Astrocyte (in vitro differentiated cells and primary cell): Measurements from ENCODE around the gene CYP19A1. TPM values are rescaled to one million over a fixed set of nuclear protein-coding genes. Genes with fewer than 3 reads are reported as not detected.

Experiments used
- DNase-seq: peaks from one replicate; pipeline ENCODE4 v3.0.0-alpha.2; 2010; ENCODE audit warnings: low read depth
- FAIRE-seq: peaks from 2 replicates; lab custom pipeline; 2011; peaks lifted over from hg19 to GRCh38; lab: Jason Lieb, UNC
- H2AFZ ChIP-seq: 2 replicates; pipeline ENCODE4 v1.6.0; 2012; ENCODE audit warnings: low read depth, low read length, inconsistent platforms
- H3K27ac ChIP-seq: 2 replicates; pipeline ENCODE4 v1.5.1; 2011; ENCODE audit warnings: low read depth, low read length, inconsistent platforms
- H3K27me3 ChIP-seq: 2 replicates; pipeline ENCODE4 v1.6.0; 2011; ENCODE audit warnings: low read length, inconsistent platforms; ENCODE audit not compliant: insufficient read depth
- H3K36me3 ChIP-seq: 2 replicates; pipeline ENCODE4 v1.5.1; 2011; ENCODE audit warnings: low read length, inconsistent platforms; ENCODE audit not compliant: insufficient read depth
- H3K4me1 ChIP-seq: 2 replicates; pipeline ENCODE4 v1.5.1; 2011; ENCODE audit warnings: low read length, inconsistent platforms; ENCODE audit not compliant: insufficient read depth
- H3K4me2 ChIP-seq: 2 replicates; pipeline ENCODE4 v1.6.0; 2012; ENCODE audit warnings: low read length, inconsistent platforms
- H3K4me3 ChIP-seq: 2 replicates; pipeline ENCODE4 v1.5.1; 2011; ENCODE audit warnings: low read depth, mild to moderate bottlenecking, low read length, inconsistent platforms; ENCODE audit not compliant: insufficient read depth
- H3K79me2 ChIP-seq: 2 replicates; pipeline ENCODE4 v1.6.0; 2012; ENCODE audit warnings: mild to moderate bottlenecking, low read length, inconsistent platforms; ENCODE audit not compliant: insufficient read depth
- H3K9ac ChIP-seq: 2 replicates; pipeline ENCODE4 v1.6.0; 2012; ENCODE audit warnings: mild to moderate bottlenecking, low read length, inconsistent platforms
- H3K9me3 ChIP-seq: 2 replicates; pipeline ENCODE4 v1.5.1; 2012; ENCODE audit warnings: low read depth, mild to moderate bottlenecking, low read length, inconsistent platforms; ENCODE audit not compliant: insufficient read depth
- H4K20me1 ChIP-seq: 2 replicates; pipeline ENCODE4 v1.6.0; 2012; ENCODE audit warnings: low read length, inconsistent platforms; ENCODE audit not compliant: insufficient read depth
- H3K27ac Mint-ChIP-seq: one replicate; pipeline ENCODE4 v1.8.0; 2021; ENCODE audit warnings: mild to moderate bottlenecking, mixed read lengths; ENCODE audit not compliant: unreplicated experiment
- H3K27me3 Mint-ChIP-seq: one replicate; pipeline ENCODE4 v1.8.0; 2021; ENCODE audit warnings: low read depth, mixed read lengths; ENCODE audit not compliant: unreplicated experiment
- H3K36me3 Mint-ChIP-seq: one replicate; pipeline ENCODE4 v1.8.0; 2021; ENCODE audit warnings: low read depth, mixed read lengths; ENCODE audit not compliant: unreplicated experiment
- H3K4me1 Mint-ChIP-seq: one replicate; pipeline ENCODE4 v1.8.0; 2021; ENCODE audit warnings: low read depth, mixed read lengths; ENCODE audit not compliant: unreplicated experiment
- H3K4me3 Mint-ChIP-seq: one replicate; pipeline ENCODE4 v1.8.0; 2021; ENCODE audit warnings: mild to moderate bottlenecking, moderate library complexity, mixed read lengths; ENCODE audit not compliant: unreplicated experiment
- H3K9me3 Mint-ChIP-seq: one replicate; pipeline ENCODE4 v1.8.0; 2021; ENCODE audit warnings: mild to moderate bottlenecking, mixed read lengths; ENCODE audit not compliant: unreplicated experiment
- CTCF ChIP-seq: IDR thresholded peaks from 2 replicates; pipeline ENCODE4 v1.5.1; 2011; ENCODE audit warnings: low read depth, mild to moderate bottlenecking, inconsistent platforms, low read length, moderate library complexity; ENCODE audit not compliant: insufficient read depth
- EZH2 ChIP-seq: IDR thresholded peaks from 2 replicates; pipeline ENCODE4 v1.6.1; 2012; ENCODE audit warnings: mild to moderate bottlenecking, low read length, inconsistent platforms; ENCODE audit not compliant: insufficient read depth
- total RNA-seq: library from RNA; stranded (reverse); gene quantifications from 2 replicates; pipeline ENCODE4 v1.2.1, GENCODE V29; 2021

CYP19A1 gene
- total RNA-seq, 1 donor from 2014 or later: 0.75 TPM

GRCh38 chr15:51377038-51377786 lies 38.8 kb upstream of the CYP19A1 start:
- H3K9me3 Mint-ChIP-seq: no peaks in the 10 kb centered on the region
- FAIRE-seq (peak; percentile 54), DNase-seq (peak; percentile 81)
- H3K27ac Mint-ChIP-seq: no peak overlapping the region
- Histone ChIP-seq H4K20me1 (no peaks in the 10 kb centered on the region), H3K9ac (no peak overlapping the region), H3K27me3 (peaks cover 8% of the 10 kb centered on the region), H3K79me2 (no peaks in the 10 kb centered on the region), H3K27ac (no peak overlapping the region), H3K4me2 (no peak overlapping the region), H2AFZ (no peak overlapping the region), H3K9me3 (no peaks in the 10 kb centered on the region), H3K4me3 (no peak overlapping the region), H3K4me1 (no peaks in the 10 kb centered on the region), H3K36me3 (no peaks in the 10 kb centered on the region)
- no peak for TF ChIP-seq CTCF
- TF ChIP-seq EZH2: no peak
- peaks cover 28% of the 10 kb centered on the region for H3K27me3 Mint-ChIP-seq
- no peaks in the 10 kb centered on the region for H3K36me3 Mint-ChIP-seq
- peaks cover 1% of the 10 kb centered on the region for H3K4me1 Mint-ChIP-seq
- H3K4me3 Mint-ChIP-seq: no peak overlapping the region

DNA sequence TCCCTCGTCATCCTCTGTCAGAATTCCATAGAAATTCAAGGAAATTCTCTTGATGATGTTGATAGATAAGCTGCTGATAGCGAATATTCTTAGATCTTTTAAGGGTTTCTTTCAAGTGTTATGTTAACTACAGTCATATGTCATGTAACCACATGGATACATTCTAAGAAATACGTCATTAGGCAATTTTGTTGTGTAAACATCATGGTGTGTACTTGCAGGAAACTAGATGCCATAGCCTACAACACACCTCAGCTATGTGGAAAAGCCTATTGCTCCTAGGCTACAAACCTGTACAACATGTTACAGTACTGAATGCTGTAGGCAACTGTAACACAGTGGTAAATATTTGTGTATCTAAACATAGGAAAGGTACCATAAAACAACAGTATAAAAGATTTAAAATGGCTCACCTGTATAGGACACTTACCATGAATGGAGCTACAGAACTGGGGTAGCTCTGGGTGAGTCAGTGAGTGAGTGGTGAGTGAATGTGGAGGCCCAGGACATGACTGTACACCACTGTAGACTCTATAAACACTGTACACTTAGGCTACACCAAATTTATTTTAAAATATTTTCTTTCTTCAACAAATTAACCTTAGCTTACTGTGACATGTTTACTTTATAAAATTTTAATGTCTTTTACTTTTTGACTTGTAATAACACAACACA lies 37.7 kb upstream of the CYP19A1 start:
- H3K36me3 Mint-ChIP-seq: no peaks in the 10 kb centered on the region
- H3K27ac Mint-ChIP-seq: no peak overlapping the region
- Histone ChIP-seq H4K20me1 (no peaks in the 10 kb centered on the region), H3K36me3 (no peaks in the 10 kb centered on the region), H3K4me1 (no peaks in the 10 kb centered on the region), H3K27me3 (peaks cover 8% of the 10 kb centered on the region), H3K4me2 (no peak overlapping the region), H3K27ac (no peak overlapping the region), H3K9ac (no peak overlapping the region), H3K4me3 (no peak overlapping the region), H2AFZ (no peak overlapping the region), H3K9me3 (no peaks in the 10 kb centered on the region), H3K79me2 (no peaks in the 10 kb centered on the region)
- peaks cover 1% of the 10 kb centered on the region for H3K4me1 Mint-ChIP-seq
- H3K9me3 Mint-ChIP-seq: no peaks in the 10 kb centered on the region
- H3K27me3 Mint-ChIP-seq: peaks cover 27% of the 10 kb centered on the region
- H3K4me3 Mint-ChIP-seq: no peak overlapping the region
- TF ChIP-seq CTCF (no peak), EZH2 (no peak)
- peak; percentile 61 for DNase-seq
- FAIRE-seq: no peak

DNA sequence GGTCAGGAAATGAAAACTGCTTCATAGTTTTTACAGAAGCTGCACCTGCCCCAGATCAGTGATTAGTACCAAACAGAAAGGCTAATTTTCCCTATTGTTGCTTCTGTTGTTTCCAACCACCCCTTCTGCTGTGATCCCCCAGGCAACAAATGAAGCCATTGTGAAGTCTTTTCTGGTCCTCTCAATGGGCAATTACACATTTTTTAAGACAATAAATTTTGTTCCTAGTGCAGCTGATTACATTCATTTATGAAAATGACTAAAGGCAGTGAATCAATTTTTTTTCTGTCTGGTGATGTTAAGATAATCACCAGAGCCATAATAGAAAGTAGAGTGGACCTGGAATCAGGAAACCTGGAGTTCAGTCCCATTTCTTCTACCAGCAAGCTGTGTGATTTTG lies 35.7 kb upstream of the CYP19A1 start:
- Histone ChIP-seq H3K27ac (no peak overlapping the region), H3K27me3 (peaks cover 5% of the 10 kb centered on the region), H3K9ac (no peak overlapping the region), H3K9me3 (no peaks in the 10 kb centered on the region), H3K79me2 (no peaks in the 10 kb centered on the region), H3K4me1 (peaks cover 4% of the 10 kb centered on the region), H3K36me3 (no peaks in the 10 kb centered on the region), H3K4me3 (no peak overlapping the region), H2AFZ (no peak overlapping the region), H3K4me2 (no peak overlapping the region), H4K20me1 (no peaks in the 10 kb centered on the region)
- TF ChIP-seq EZH2 (no peak), CTCF (no peak)
- no peaks in the 10 kb centered on the region for H3K9me3 Mint-ChIP-seq
- DNase-seq: no peak
- H3K27ac Mint-ChIP-seq: no peak overlapping the region
- H3K4me1 Mint-ChIP-seq: peaks cover 3% of the 10 kb centered on the region
- FAIRE-seq: no peak
- H3K36me3 Mint-ChIP-seq: no peaks in the 10 kb centered on the region
- peaks cover 14% of the 10 kb centered on the region for H3K27me3 Mint-ChIP-seq
- H3K4me3 Mint-ChIP-seq: no peak overlapping the region
